Measurements from ENCODE around the gene FOXJ3. TPM values are rescaled to one million over a fixed set of nuclear protein-coding genes. Genes with fewer than 3 reads are reported as not detected.
A peak's percentile ranks its signal among the peaks of the same experiment; 100 is the strongest.

FOXJ3 gene
- total and polyA plus RNA-seq, 2 of the 8 experiments (the other 6 are each of a cell fraction or from before 2014, with no cell fraction given) = 48.6 to 51.9 TPM

DNA sequence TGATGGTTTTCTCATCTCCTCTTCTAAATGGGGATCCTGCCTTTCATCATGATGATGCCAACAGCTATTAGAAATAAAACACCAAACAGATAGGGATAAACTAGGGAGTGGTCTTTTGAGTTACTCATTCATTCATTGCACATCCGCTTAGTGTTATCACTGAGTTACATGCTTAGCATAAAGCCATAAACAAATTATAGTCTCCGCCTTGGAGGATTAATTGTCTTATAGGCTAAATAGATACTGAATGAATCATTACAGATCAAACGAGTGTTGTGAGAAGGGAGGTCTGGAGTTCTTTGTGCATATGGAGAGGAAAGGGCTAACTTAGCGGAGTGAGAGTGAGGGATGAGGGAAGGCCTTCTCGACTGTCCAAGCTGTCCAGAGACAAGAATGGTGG is 201.6 kb downstream of the FOXJ3 start:
- H4K20me1 ChIP-seq (replicated peaks in 1 of 2; ENCODE audit: control insufficient read depth in 1 of 2, insufficient read depth in 2 of 2, low read length in 2 of 2) = no peaks in the 10 kb centered on the region
- H3K4me2 ChIP-seq (ENCODE audit: insufficient read depth in 1 of 2, low read depth in 2 of 2, low read length in 2 of 2) = no peak overlapping the region
- H3K79me2 ChIP-seq (ENCODE audit: control insufficient read depth in 1 of 2, insufficient read depth in 2 of 2, low read length in 2 of 2) = no peaks in the 10 kb centered on the region
- H3K4me3 ChIP-seq (ENCODE audit: extremely low read depth in 1 of 4, insufficient read depth in 2 of 4, low read depth in 3 of 4, low read length in 4 of 4) = no peak overlapping the region
- H3K9ac ChIP-seq (replicated peaks in 1 of 4; ENCODE audit: extremely low read depth in 1 of 4, low read depth in 3 of 4, low read length in 3 of 4) = no peak overlapping the region
- H3K79me1 ChIP-seq (ENCODE audit: low read depth, low read length) = no peaks in the 10 kb centered on the region
- ChIA-PET CTCF (ENCODE audit: partially characterized antibody) (no interaction called here), POLR2A (ENCODE audit: partially characterized antibody) (no interaction called here)
- DNase-seq (ENCODE audit: low read depth in 1 of 2, low spot score in 2 of 2) (no peak), FAIRE-seq (no peak)
- TF ChIP-seq KDM5A (IDR thresholded peaks at IDR 0.05; ENCODE audit: low read length) (no peak), POU5F1 (IDR thresholded peaks at IDR 0.05; ENCODE audit: low read depth, low read length) (no peak), BCL11A (IDR thresholded peaks at IDR 0.05; ENCODE audit: low read depth in 2 of 2, low read length in 2 of 2) (no peak)
- no peak overlapping the region for H3K18ac ChIP-seq (ENCODE audit: extremely low read depth, low read length)
- no peaks in the 10 kb centered on the region for H3K27me3 ChIP-seq (replicated peaks in 1 of 4; ENCODE audit: control insufficient read depth in 3 of 4, extremely low read depth in 1 of 4, insufficient read depth in 3 of 4, low read length in 3 of 4)
- no peak overlapping the region for H3K27ac ChIP-seq (ENCODE audit: low read depth, low read length)
- no peak overlapping the region for H2BK120ac ChIP-seq (replicated peaks; ENCODE audit: low read depth, low read length)
- 92% methylated on average over 5 of the region's 5 CpGs; no CpG with 5 or more reads in 1 of the 2 experiments for WGBS, 2 experiments (ENCODE audit: extremely low coverage in 1 of 2, insufficient coverage in 1 of 2, insufficient read length in 1 of 2, insufficient replicate concordance in 2 of 2, low coverage in 1 of 2, low lambda C conversion rate in 2 of 2, missing lambda C conversion rate in 1 of 2)
- H3K4ac ChIP-seq (replicated peaks; ENCODE audit: insufficient read length, low read depth, low read length) = no peak overlapping the region
- no peak overlapping the region for H2AK5ac ChIP-seq (ENCODE audit: low read depth, low read length)
- no peak overlapping the region for H2BK12ac ChIP-seq (ENCODE audit: low read depth, low read length)
- H4K5ac ChIP-seq (ENCODE audit: insufficient read length, low read depth, low read length) = no peak overlapping the region
- no peak overlapping the region for H3K23ac ChIP-seq (ENCODE audit: insufficient read length)
- H3K36me3 ChIP-seq (ENCODE audit: control insufficient read depth in 2 of 4, insufficient read depth in 4 of 4, low read length in 3 of 4) = no peaks in the 10 kb centered on the region
- no peaks in the 10 kb centered on the region for H3K9me3 ChIP-seq (ENCODE audit: insufficient read depth in 2 of 2, low read depth in 1 of 2, low read length in 1 of 2)
- no peak overlapping the region for H2BK20ac ChIP-seq (ENCODE audit: low read length)
- H3K23me2 ChIP-seq (ENCODE audit: low read depth, low read length) = no peaks in the 10 kb centered on the region
- H2BK5ac ChIP-seq (ENCODE audit: low read depth, low read length) = no peak overlapping the region
- peak overlapping the region; percentile 30; the same call in 1 of the 2 replicates for H2AFZ ChIP-seq (ENCODE audit: low read length)
- no peak overlapping the region for H3K14ac ChIP-seq (ENCODE audit: insufficient read length)
- no peak overlapping the region for H4K91ac ChIP-seq (replicated peaks; ENCODE audit: insufficient read length, low read length)
- no peak overlapping the region for H2BK15ac ChIP-seq (ENCODE audit: low read length)
- H3K4me1 ChIP-seq (replicated peaks in 1 of 4; ENCODE audit: control insufficient read depth in 3 of 4, insufficient read depth in 4 of 4, low read length in 3 of 4) = peaks cover 0 to 2% (median 0%) of the 10 kb centered on the region in 4 experiments; a peak in 2 of 7 replicates
- no peak overlapping the region for H3K56ac ChIP-seq (replicated peaks; ENCODE audit: insufficient read length, low read depth, low read length)
- no peak overlapping the region for H4K8ac ChIP-seq (ENCODE audit: extremely low read depth, insufficient read depth, low read length)

Measured in H1 (cell line).